ENCODE measurements around the gene KRT8.

Gene KRT8

GRCh38 chr12:52924764-52925716, 20.2 kb upstream of the KRT8 start:
- H3K27ac ChIP-seq (replicated peaks): no peak overlapping the region
- TF ChIP-seq, protein P1, sequence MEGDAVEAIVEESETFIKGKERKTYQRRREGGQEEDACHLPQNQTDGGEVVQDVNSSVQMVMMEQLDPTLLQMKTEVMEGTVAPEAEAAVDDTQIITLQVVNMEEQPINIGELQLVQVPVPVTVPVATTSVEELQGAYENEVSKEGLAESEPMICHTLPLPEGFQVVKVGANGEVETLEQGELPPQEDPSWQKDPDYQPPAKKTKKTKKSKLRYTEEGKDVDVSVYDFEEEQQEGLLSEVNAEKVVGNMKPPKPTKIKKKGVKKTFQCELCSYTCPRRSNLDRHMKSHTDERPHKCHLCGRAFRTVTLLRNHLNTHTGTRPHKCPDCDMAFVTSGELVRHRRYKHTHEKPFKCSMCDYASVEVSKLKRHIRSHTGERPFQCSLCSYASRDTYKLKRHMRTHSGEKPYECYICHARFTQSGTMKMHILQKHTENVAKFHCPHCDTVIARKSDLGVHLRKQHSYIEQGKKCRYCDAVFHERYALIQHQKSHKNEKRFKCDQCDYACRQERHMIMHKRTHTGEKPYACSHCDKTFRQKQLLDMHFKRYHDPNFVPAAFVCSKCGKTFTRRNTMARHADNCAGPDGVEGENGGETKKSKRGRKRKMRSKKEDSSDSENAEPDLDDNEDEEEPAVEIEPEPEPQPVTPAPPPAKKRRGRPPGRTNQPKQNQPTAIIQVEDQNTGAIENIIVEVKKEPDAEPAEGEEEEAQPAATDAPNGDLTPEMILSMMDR (IDR thresholded peaks at IDR 0.05; ENCODE audit: insufficient read depth, low read length): no peak
- TF ChIP-seq POLR2AphosphoS5 (IDR thresholded peaks at IDR 0.05; ENCODE audit: low read depth) (no peak), SPI1 (IDR thresholded peaks at IDR 0.05; ENCODE audit: borderline replicate concordance, low read depth) (no peak), REST (IDR thresholded peaks at IDR 0.05; ENCODE audit: insufficient replicate concordance, low read depth) (no peak), GABPA (IDR thresholded peaks at IDR 0.05; ENCODE audit: low read depth) (no peak)
- no peak for DNase-seq (ENCODE audit: low read depth in 1 of 2, low spot score in 1 of 2)
- H3K4me3 ChIP-seq (replicated peaks; ENCODE audit: insufficient read depth, low read length): no peak overlapping the region
- no peaks in the 10 kb centered on the region for H3K27me3 ChIP-seq (ENCODE audit: insufficient read depth, poor library complexity, severe bottlenecking)

DNA sequence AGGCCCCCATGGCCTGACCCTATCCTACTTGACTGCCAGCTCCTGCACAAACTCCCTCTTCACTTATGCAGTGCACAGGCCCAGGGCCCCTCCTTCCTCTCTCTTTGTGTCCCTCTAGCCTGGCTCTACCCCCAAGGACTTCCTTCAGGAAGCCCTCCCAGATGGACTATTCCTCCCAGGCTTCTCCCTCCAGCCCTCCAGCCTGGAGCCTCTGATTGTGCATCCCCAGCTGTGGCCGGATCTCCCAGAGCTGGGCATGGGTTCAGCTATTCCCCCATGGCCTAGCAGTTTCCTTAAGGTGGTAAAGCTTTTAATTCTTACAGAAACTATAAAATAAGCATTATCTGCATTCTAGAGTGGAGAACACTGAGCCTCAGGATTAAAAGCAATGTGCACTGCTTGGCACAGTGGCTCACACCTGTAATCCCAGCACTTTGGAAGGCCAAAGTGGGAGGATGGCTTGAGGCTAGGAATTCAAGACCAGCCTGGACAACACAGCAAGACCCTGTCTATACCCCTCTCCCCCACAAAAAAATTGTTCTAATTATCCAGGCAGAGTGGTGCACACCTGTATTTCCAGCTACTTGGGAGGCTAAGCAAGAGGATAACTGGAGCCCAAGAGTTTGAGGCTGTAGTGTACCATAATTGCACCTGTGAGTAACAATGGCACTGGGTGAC, 16.8 kb upstream of the KRT8 start:
- no peak for TF ChIP-seq POLR2AphosphoS5 (IDR thresholded peaks at IDR 0.05; ENCODE audit: low read depth)
- TF ChIP-seq GABPA (IDR thresholded peaks at IDR 0.05; ENCODE audit: low read depth): no peak
- TF ChIP-seq REST (IDR thresholded peaks at IDR 0.05; ENCODE audit: insufficient replicate concordance, low read depth): no peak
- no peak for DNase-seq (ENCODE audit: low read depth in 1 of 2, low spot score in 1 of 2)
- no peak overlapping the region for H3K4me3 ChIP-seq (replicated peaks; ENCODE audit: insufficient read depth, low read length)
- no peak overlapping the region for H3K27ac ChIP-seq (replicated peaks)
- H3K27me3 ChIP-seq (ENCODE audit: insufficient read depth, poor library complexity, severe bottlenecking): no peaks in the 10 kb centered on the region

- TF ChIP-seq GABPA (IDR thresholded peaks at IDR 0.05; ENCODE audit: low read depth) (no peak), REST (IDR thresholded peaks at IDR 0.05; ENCODE audit: insufficient replicate concordance, low read depth) (no peak), POLR2AphosphoS5 (IDR thresholded peaks at IDR 0.05; ENCODE audit: low read depth) (no peak), SPI1 (IDR thresholded peaks at IDR 0.05; ENCODE audit: borderline replicate concordance, low read depth) (no peak)
- TF ChIP-seq, protein P1 (IDR thresholded peaks at IDR 0.05; ENCODE audit: insufficient read depth, low read length): no peak
- Histone ChIP-seq H3K27ac (replicated peaks) (no peak overlapping the region), H3K27me3 (ENCODE audit: insufficient read depth, poor library complexity, severe bottlenecking) (no peaks in the 10 kb centered on the region), H3K4me3 (replicated peaks; ENCODE audit: insufficient read depth, low read length) (no peak overlapping the region)
- no peak for DNase-seq (ENCODE audit: low read depth in 1 of 2, low spot score in 1 of 2)
Measured at GRCh38 chr12:52920937-52921336, 16.1 kb upstream of the KRT8 start.
